H9 (cell line): ENCODE measurements around the gene PCDH9. TPM values are rescaled to one million over a fixed set of nuclear protein-coding genes. Genes with fewer than 3 reads are reported as not detected.

Experiments
- DNase-seq: peaks from one replicate; pipeline ENCODE4 v3.0.0-alpha.2; 2017
- H2AFZ ChIP-seq: one replicate; pipeline ENCODE4 v1.6.1; 2013; ENCODE audit warnings: mild to moderate bottlenecking, low read length, control low read depth, moderate library complexity
- H2AK5ac ChIP-seq: 2 replicates; pipeline ENCODE4 v1.6.1; 2013; ENCODE audit warnings: low read length, control low read depth, mixed read lengths; ENCODE audit not compliant: insufficient read length
- H2BK120ac ChIP-seq: one replicate; pipeline ENCODE4 v1.6.1; 2013; ENCODE audit warnings: low read depth, mild to moderate bottlenecking, low read length, control low read depth, inconsistent platforms; ENCODE audit not compliant: poor library complexity, severe bottlenecking
- H2BK12ac ChIP-seq: 2 replicates; pipeline ENCODE4 v1.6.1; 2013; ENCODE audit warnings: low read length, control low read depth, mixed read lengths, low read depth; ENCODE audit not compliant: insufficient read length
- H2BK15ac ChIP-seq: 2 replicates; pipeline ENCODE4 v1.6.1; 2013; ENCODE audit warnings: low read depth, low read length, control low read depth
- H2BK20ac ChIP-seq: one replicate; pipeline ENCODE4 v1.6.1; 2013; ENCODE audit warnings: low read depth, mild to moderate bottlenecking, low read length, control low read depth, inconsistent platforms; ENCODE audit not compliant: poor library complexity, severe bottlenecking
- H2BK5ac ChIP-seq: 2 replicates; pipeline ENCODE4 v1.6.1; 2013; ENCODE audit warnings: low read length, control low read depth, mixed read lengths; ENCODE audit not compliant: insufficient read length
- H3K14ac ChIP-seq: 2 replicates; pipeline ENCODE4 v1.6.1; 2013; ENCODE audit warnings: low read length, control low read depth; ENCODE audit not compliant: insufficient read depth
- H3K18ac ChIP-seq: 2 replicates; pipeline ENCODE4 v1.6.1; 2013; ENCODE audit warnings: low read depth, mild to moderate bottlenecking, mixed read lengths, low read length, control low read depth; ENCODE audit not compliant: insufficient read length
- H3K23ac ChIP-seq: 2 replicates; pipeline ENCODE4 v1.6.1; 2013; ENCODE audit warnings: low read length, control low read depth, mixed read lengths, low read depth; ENCODE audit not compliant: insufficient read length
- H3K23me2 ChIP-seq: 2 replicates; pipeline ENCODE4 v1.6.1; 2013; ENCODE audit warnings: low read depth, mild to moderate bottlenecking, mixed read lengths, low read length, control low read depth; ENCODE audit not compliant: insufficient read length, poor library complexity, severe bottlenecking
- H3K27ac ChIP-seq: 2 replicates; pipeline ENCODE4 v1.5.1; 2013; ENCODE audit warnings: low read length, control low read depth, mixed read lengths, low read depth; ENCODE audit not compliant: insufficient read length
- H3K27me3 ChIP-seq: 2 replicates; pipeline ENCODE4 v1.6.1; 2013; ENCODE audit warnings: low read length, control low read depth, inconsistent platforms; ENCODE audit not compliant: insufficient read depth
- H3K4ac ChIP-seq: 2 replicates; pipeline ENCODE4 v1.6.1; 2013; ENCODE audit warnings: low read depth, mild to moderate bottlenecking, control low read depth, inconsistent platforms, low read length, moderate library complexity
- H3K4me1 ChIP-seq: 2 replicates; pipeline ENCODE4 v1.6.1; 2013; ENCODE audit warnings: low read length, control low read depth, inconsistent platforms; ENCODE audit not compliant: insufficient read depth
- H3K4me2 ChIP-seq: 2 replicates; pipeline ENCODE4 v1.6.1; 2013; ENCODE audit warnings: low read length, control low read depth, mixed read lengths; ENCODE audit not compliant: insufficient read length, insufficient read depth
- H3K56ac ChIP-seq: 2 replicates; pipeline ENCODE4 v1.6.1; 2013; ENCODE audit warnings: low read depth, mild to moderate bottlenecking, mixed read lengths, low read length, control low read depth; ENCODE audit not compliant: insufficient read length
- H3K79me1 ChIP-seq: 2 replicates; pipeline ENCODE4 v1.6.1; 2013; ENCODE audit warnings: low read depth, mild to moderate bottlenecking, moderate library complexity, low read length, control low read depth, inconsistent platforms; ENCODE audit not compliant: insufficient read depth, poor library complexity, severe bottlenecking
- H3K79me2 ChIP-seq: 2 replicates; pipeline ENCODE4 v1.6.1; 2013; ENCODE audit warnings: low read length, control low read depth, inconsistent platforms; ENCODE audit not compliant: insufficient read depth
- H3K9ac ChIP-seq: 2 replicates; pipeline ENCODE4 v1.6.1; 2013; ENCODE audit warnings: low read length, control low read depth, mixed read lengths; ENCODE audit not compliant: insufficient read length; ENCODE audit errors: extremely low read depth
- H3K9me3 ChIP-seq: one replicate; pipeline ENCODE4 v1.6.1; 2013; ENCODE audit warnings: low read depth, low read length, inconsistent platforms; ENCODE audit not compliant: control insufficient read depth
- H3T11ph ChIP-seq: one replicate; pipeline ENCODE4 v1.6.1; 2013; ENCODE audit warnings: mild to moderate bottlenecking, low read length, control low read depth, inconsistent platforms
- H4K20me1 ChIP-seq: one replicate; pipeline ENCODE4 v1.6.1; 2013; ENCODE audit not compliant: control insufficient read depth, insufficient read length, insufficient read depth
- H4K5ac ChIP-seq: 2 replicates; pipeline ENCODE4 v1.6.1; 2013; ENCODE audit warnings: low read depth, mild to moderate bottlenecking, mixed read lengths, low read length, control low read depth; ENCODE audit not compliant: insufficient read length
- H4K8ac ChIP-seq: replicated peaks from 2 replicates; pipeline ENCODE4 v1.6.1; 2013; ENCODE audit warnings: low read length, control low read depth, mixed read lengths, low read depth; ENCODE audit not compliant: insufficient read length
- H4K91ac ChIP-seq: 2 replicates; pipeline ENCODE4 v1.6.1; 2013; ENCODE audit warnings: low read depth, mild to moderate bottlenecking, moderate library complexity, mixed read lengths, low read length, control low read depth; ENCODE audit not compliant: insufficient read length
- H3K27ac Mint-ChIP-seq, 3 experiments: 2 replicates in 2 of 3; 3 replicates in 1 of 3; pipeline ENCODE4 v1.8.0; 2020 to 2021; ENCODE audit warnings: mixed read lengths in 3 of 3, mild to moderate bottlenecking in 1 of 3, moderate library complexity in 1 of 3
- H3K27me3 Mint-ChIP-seq: 2 replicates; pipeline ENCODE4 v1.8.0; 2021; ENCODE audit warnings: low read depth, mild to moderate bottlenecking, moderate library complexity, mixed read lengths
- H3K36me3 Mint-ChIP-seq, 3 experiments: 2 replicates in 2 of 3; 3 replicates in 1 of 3; pipeline ENCODE4 v1.8.0; 2020 to 2021; ENCODE audit warnings: low read depth in 3 of 3, mixed read lengths in 3 of 3; ENCODE audit not compliant: insufficient read depth in 1 of 3
- H3K4me1 Mint-ChIP-seq, 2 experiments: 2 replicates each; pipeline ENCODE4 v1.8.0; 2020; ENCODE audit warnings: mixed read lengths in 2 of 2
- H3K4me3 Mint-ChIP-seq, 2 experiments: 2 replicates in 1 of 2; 3 replicates in 1 of 2; pipeline ENCODE4 v1.8.0; 2020 to 2021; ENCODE audit warnings: mild to moderate bottlenecking in 2 of 2, mixed read lengths in 2 of 2, moderate library complexity in 1 of 2
- H3K9me3 Mint-ChIP-seq, 2 experiments: 2 replicates in 1 of 2; 3 replicates in 1 of 2; pipeline ENCODE4 v1.8.0; 2020; ENCODE audit warnings: mild to moderate bottlenecking in 2 of 2, mixed read lengths in 2 of 2, moderate library complexity in 1 of 2
- CTCF ChIP-seq: fragments of 200-600 bp; sonication (generic); conservative IDR thresholded peaks from 3 replicates; pipeline ENCODE4 v1.8.0; 2021; ENCODE audit warnings: antibody characterized with exemption, mild to moderate bottlenecking
- WGBS: extraction: QIAGEN DNeasy Blood & Tissue Kit; methylation state at CpG from one replicate; pipeline ENCODE4 v1.1.7; 2013; ENCODE audit warnings: missing lambda C conversion rate, low lambda C conversion rate, mixed read lengths; ENCODE audit not compliant: insufficient read length; ENCODE audit errors: extremely low coverage; 5-methylcytosine and 5-hydroxymethylcytosine counted together
- total RNA-seq: library from RNA; stranded (reverse); gene quantifications from 2 replicates; pipeline ENCODE4 v1.2.1, GENCODE V29; 2021

PCDH9 gene
- total RNA-seq, 1 experiment from 2014 or later: 0.11 TPM

- H4K20me1 ChIP-seq: no peaks in the 10 kb centered on the region
- no peak overlapping the region for H2BK20ac ChIP-seq
- Mint-ChIP-seq H3K4me1 (peaks cover 37 to 38% of the 10 kb centered on the region in 2 experiments), H3K9me3 (no peaks in the 10 kb centered on the region), H3K4me3 (no peak overlapping the region), H3K27ac (peak overlapping the region in 2 of 3 experiments; percentile 91 to 94; a peak in 3 of 7 replicates), H3K36me3 (no peaks in the 10 kb centered on the region), H3K27me3 (no peaks in the 10 kb centered on the region)
- H3K4me1 ChIP-seq: no peaks in the 10 kb centered on the region
- no peak overlapping the region for H3T11ph ChIP-seq
- H2BK120ac ChIP-seq: no peak overlapping the region
- H4K91ac ChIP-seq: no peak overlapping the region
- H3K18ac ChIP-seq: no peak overlapping the region
- no peak overlapping the region for H2BK12ac ChIP-seq
- H3K9ac ChIP-seq: no peak overlapping the region
- no peak overlapping the region for H3K4ac ChIP-seq
- no peak overlapping the region for H2BK15ac ChIP-seq
- H3K79me2 ChIP-seq: no peaks in the 10 kb centered on the region
- no peak overlapping the region for H3K4me2 ChIP-seq
- no peak overlapping the region for H2AK5ac ChIP-seq
- no peak overlapping the region for H3K14ac ChIP-seq
- no peak for TF ChIP-seq CTCF
- H4K5ac ChIP-seq: no peak overlapping the region
- H3K27ac ChIP-seq: no peak overlapping the region
- H3K23me2 ChIP-seq: no peaks in the 10 kb centered on the region
- H2BK5ac ChIP-seq: no peak overlapping the region
- H3K79me1 ChIP-seq: no peaks in the 10 kb centered on the region
- no peak overlapping the region for H3K56ac ChIP-seq
- H3K23ac ChIP-seq: no peak overlapping the region
- H2AFZ ChIP-seq: no peak overlapping the region
- no peak for DNase-seq
- H3K27me3 ChIP-seq: no peaks in the 10 kb centered on the region
- no peaks in the 10 kb centered on the region for H3K9me3 ChIP-seq
- no peak overlapping the region for H4K8ac ChIP-seq
- WGBS: no CpG with 5 or more reads among the region's 1 CpG
These were observed 699.5 kb downstream of the PCDH9 start for GRCh38 chr13:66530686-66531085.
